Measurements from ENCODE around the gene ABCA4.

The ABCA4 gene

DNA sequence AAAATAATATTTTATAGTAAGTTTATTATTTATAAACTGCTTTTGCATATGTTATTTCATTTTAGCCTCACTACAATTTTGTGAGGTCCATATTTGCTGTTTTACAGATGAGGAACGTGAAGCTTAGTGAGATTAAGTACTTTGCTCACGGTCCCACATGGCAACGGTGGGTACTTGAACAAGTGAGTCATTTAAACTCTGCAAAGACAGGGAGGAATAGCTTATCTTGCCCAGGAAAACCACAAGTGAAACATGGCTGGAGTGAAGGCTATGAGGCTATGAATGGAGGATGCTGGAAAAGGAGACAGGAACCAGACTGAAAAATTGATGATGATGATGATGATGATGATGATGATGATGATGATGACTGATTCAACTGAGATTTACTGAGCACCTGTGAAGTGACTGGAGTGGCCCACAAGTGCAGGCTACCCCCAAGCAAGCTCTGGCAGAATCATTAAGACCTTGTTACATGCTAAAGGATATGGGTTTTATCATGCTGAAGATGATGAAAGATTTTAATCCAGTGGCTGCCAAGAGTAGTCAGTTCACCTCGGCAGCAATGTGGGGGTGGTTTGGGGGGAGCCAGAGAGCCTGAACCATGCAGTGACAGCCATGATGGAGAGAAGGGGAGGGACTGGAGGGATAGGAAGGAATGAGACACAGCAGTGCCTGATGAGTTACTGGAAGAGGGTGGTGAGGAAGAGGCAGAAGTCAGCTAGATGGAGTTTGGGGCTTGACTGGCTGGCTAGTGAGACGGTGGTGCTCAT is 1.4 kb upstream of the ABCA4 start:
- DNase-seq, result no peak

DNA sequence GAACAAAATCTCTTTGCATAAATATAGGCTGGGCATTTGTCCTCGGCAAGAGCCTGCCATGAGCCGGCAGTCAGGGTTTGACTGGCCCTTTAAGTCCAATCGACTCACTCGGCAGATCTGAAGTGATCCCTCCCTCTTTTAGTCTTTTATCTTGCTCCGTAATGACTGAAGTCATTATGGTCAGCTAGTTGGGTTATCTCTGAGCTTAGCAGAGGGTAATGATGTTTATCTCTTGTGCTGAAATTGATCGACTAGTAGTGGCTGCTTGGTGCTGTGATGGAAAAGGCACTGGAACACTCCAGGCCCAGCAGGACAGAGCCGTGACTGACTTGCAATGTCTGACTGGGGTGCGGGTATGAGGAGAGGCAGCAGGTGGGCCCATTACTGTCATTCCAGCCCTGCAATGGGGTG is 468 bp upstream of the ABCA4 start:
- no peak for DNase-seq

- DNase-seq, result peak; percentile 26
These were observed 412 bp downstream of the ABCA4 start for GRCh38 chr1:94120570-94120901.

DNA sequence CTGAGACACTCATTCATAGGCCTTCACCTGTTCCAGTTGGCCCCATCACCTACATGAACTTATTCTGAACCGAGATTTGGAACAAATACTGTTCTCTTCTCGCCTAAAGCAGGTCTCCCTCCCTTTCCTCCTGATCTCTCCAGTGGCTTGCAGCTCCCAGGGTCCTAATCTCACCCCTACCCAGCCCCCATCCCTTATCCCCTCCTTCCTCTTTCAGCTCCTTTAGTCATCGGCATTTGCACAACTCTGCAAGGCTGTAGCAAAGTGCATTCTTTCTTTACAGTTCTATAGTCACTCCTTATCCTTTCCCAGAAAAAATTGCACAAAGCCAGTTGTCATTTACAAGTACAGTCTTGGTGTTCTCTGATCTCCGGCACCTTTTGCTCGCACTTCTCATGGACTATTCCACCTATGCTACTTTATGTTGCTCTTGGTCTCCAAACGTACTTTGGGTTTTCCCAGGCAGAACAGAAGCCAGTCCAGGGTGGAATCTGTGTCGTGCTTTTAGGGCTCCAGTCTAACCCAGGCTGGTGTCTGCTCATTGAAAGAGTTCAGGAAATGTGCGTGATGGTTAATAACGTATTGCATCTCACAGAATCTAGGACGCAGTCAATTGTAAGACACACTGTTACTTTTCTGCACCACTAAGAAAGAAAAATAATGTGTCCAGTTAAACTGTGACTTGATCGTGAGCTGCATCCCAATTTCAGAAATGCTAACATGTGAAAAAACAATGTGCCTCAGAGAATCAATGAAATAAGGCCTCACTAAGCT is 965 bp downstream of the ABCA4 start:
- no peak for DNase-seq

GRCh38 chr1:94119306-94119705 is 1.6 kb downstream of the ABCA4 start:
- DNase-seq, result no peak

GRCh38 chr1:94118471-94118870 is 2.5 kb downstream of the ABCA4 start:
- no peak for DNase-seq

DNA sequence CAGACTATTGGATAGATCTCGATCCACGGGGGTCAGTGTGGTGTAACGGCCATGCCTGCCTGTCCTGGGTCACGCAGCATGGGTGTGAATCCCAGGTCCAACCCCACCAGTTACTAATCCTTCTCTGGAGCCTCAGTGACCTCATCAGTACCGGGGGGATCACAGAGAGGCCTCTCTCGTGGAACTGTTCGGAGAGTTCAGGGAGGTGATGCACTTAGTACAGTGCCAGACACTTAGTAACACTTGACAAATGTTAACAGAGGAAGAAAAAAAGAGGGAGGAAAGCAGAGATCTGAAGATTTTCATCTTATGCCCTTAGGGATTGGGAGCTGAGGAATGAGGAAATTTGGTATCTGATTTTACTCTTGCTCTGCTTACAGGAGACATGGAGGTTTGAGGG is 2.9 kb downstream of the ABCA4 start:
- no peak for DNase-seq

DNA sequence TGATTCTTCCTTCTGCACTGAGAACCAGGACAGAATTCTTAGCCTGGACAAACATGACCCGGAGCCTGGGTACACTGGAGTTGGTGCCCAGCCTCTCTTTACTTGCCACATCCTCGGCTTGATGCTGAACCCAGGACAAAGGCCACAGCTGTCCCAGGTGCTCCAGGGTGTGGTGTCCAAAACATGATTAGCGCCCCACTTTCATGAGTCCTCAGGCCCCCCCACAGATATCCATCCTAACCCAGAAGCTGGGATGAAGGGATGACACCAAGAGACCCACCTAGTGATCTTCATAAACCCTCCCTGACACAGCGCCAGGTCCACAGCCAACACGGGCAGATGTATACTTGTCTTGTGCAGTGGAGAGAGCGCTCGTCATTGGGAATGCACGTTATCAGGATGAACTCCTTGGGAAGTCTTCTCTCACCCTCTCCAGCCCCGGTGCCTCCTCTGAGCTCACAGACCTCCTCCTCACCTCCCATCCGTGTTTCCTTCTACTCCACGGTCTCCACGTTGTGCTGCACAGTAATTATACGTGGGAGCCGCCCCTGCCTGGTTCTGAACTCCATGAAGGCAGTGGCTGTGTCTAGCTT is 3.6 kb downstream of the ABCA4 start:
- DNase-seq, result no peak

- no peak for DNase-seq
These were observed 5.0 kb downstream of the ABCA4 start for GRCh38 chr1:94115900-94116436.

DNA sequence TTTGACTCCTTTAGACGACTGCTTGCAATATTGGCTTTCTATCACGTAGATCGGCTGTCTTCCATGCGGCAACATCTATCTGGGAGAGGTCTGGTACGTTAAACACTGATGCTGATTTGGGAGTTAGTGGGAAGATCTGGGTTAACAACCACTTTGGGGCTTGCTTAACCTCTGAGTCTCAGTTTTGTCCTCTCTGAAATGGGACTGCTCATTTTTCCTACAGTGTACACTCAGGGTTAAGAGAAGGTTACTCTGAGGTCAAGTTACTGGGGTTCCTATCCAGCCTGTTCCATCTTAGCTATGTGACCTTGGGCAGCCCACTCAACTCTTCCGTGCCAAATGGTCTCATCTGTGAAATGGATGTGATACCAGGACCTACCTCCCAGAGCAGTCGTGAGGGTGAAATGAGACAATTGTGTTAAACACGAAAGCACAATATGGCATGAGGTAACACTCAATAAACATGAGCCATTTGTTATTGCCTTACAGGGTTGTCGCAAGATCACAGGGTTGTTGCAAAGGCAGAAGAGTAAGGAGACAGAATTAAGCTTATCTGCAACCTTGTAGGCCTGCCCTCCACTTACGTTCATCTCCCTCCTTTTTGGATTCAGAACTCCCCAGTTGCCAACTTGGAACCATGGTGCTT is 5.6 kb downstream of the ABCA4 start:
- DNase-seq, result no peak

- DNase-seq, result no peak
These were observed 7.2 kb downstream of the ABCA4 start for GRCh38 chr1:94113589-94114226.

DNA sequence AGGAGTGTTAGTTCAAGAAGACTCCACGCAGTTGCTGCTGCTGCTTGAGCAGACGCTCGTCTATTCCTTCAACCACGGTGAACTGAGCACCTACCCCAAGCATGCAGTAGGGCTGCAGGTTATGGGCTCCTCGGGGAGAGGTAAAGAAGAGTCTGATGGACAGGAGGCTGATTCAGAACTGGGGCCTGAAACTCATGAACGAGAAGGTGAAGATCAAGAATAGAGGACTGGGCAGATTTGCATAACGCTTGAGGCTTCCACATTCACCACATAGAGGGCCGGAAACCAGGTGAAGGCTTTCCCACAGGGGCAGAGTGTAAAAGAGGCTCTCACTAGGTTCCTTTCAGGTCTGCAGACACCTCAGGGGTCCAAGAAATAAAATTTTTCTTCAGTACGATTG is 9.1 kb downstream of the ABCA4 start:
- DNase-seq, result no peak

DNA sequence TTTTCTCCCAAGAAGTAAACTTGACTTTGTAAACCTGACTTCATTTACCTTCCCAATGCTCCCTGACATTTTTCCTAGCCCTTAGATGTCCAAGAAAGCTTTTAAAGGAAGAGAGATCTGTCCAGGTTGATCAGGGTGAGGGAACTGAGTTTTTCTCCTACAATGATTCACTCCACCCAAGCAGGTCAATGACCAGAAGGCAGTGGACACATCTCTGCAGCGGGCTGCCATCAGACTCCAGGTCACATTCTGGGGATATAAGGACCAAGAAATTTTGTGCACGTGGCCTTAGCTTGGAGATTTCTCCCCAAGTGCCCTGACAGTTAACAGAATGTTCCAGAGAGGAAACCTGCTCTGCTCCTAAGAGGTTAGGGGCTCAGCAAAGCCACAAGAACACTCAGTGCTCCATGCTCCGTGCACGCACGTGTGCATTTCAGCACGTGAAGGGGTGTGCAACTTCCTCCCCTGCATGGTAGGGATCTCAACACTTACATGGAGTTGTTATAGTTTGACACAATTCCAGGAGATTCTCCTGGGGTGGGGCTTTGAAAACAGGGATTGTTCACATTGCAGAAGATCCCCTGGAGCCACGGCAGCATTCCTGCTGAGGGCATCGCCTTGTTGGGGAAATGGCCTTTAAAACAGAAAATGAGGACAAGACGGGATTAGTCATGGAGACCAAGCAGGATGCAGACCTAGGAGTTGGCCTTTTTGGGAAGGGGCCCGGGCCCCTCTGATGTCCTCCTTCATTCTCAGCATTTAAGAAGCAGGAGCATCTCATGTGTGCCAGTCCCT is 9.8 kb downstream of the ABCA4 start:
- no peak for DNase-seq

- no peak for DNase-seq
These were observed 10.8 kb downstream of the ABCA4 start for GRCh38 chr1:94110021-94110761.

GRCh38 chr1:94109478-94109877 is 11.5 kb downstream of the ABCA4 start:
- DNase-seq, result no peak

GRCh38 chr1:94107141-94107540 is 13.8 kb downstream of the ABCA4 start:
- DNase-seq, result no peak

DNA sequence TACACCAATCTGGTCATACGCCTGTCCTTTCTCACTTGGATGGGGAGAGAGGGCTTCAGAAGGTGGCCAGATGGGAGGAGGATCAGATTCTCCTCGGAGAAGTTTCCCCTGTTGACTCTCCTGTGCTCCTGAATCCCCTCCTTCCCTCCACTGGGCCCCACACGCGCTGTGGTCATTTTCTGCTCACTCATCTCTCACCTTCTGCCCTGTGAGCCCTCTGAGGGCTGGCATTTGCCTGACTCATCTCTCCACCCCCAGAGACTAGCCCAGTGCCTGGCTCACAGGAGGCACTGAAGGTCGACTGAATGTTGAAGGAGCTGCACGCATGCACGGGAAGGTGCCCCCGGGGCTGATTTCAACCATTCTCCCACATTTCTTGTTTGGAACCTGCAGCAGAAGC is 14.2 kb downstream of the ABCA4 start:
- no peak for DNase-seq

- no peak for DNase-seq
These were observed 14.9 kb downstream of the ABCA4 start for GRCh38 chr1:94105957-94106529.

DNA sequence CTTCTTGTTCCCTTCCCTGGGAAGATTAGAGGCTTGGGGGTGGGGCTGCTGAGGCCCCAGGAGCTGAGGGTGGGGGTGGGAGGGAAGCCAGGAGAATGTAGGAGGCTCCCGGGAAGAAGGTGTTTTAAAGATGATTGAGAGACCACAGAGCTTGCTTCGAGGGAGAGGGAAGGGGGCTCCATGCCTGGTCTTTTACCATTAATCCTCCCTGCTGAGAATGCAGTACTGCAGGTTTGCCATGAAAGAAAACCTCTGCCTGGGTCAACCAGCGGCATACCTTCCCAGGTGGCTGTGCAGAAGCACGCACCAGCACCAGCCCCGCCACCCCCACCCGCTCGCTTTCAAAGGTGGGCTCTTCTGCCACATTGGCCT is 15.4 kb downstream of the ABCA4 start:
- no peak for DNase-seq

DNA sequence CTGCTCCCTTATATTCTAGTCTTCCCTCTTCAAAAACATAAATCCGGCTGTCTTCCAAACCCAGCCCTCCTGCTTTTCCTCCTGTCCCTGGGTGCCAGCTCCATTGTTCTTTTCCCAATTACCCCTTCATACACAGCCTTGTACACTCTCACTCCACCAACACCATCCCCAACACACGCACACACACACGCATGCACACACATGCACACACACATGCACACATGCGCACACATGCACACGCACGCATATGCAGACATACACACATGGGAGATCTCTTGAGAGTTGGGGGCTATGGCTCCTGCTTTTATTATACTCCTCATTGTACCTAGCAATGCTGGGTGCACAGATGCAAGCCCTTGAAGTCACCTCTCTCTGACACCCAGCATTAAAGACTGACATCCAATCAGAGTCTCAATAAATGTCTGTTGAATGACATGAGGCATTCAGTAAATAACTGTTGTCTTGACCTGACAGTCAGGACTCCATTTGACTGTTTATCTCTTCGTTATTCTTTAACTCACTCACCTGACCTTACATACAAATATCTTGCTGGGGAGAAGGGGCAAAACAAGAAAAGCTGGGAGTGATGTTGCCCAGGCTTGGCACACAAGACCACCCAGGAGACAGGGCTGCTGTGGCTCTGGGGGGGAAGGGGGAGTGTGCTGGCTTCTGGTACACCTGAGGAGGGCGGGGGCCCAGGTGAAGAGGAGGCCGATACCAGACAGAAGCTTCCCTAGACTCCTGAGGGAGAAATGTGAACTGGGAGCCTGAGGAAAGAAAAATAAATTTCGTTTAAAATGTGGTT is 16.0 kb downstream of the ABCA4 start:
- no peak for DNase-seq

Measured in NCI-H510A (cell line).